ENCODE results near the gene GABRG3.

DNA sequence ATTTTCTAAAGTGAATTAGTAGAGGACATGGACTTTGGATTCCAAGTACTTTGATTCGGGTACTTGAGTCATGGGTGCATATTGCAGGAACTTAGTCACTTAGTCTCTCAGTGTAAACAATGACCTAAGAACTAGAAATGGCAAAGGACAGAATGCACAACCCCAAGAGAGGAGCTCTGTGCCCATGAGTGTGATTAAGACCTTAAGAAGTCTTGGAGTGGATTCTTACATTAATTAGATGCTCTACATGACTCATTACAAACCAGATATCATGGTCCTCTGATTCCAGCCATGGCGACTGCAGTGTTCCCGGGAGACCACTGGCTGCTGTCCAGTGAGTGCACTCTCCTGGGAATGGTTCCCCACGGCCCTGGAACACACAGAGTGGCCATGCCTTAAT, 251.5 kb downstream of the GABRG3 start:
- TF ChIP-seq, protein P1, sequence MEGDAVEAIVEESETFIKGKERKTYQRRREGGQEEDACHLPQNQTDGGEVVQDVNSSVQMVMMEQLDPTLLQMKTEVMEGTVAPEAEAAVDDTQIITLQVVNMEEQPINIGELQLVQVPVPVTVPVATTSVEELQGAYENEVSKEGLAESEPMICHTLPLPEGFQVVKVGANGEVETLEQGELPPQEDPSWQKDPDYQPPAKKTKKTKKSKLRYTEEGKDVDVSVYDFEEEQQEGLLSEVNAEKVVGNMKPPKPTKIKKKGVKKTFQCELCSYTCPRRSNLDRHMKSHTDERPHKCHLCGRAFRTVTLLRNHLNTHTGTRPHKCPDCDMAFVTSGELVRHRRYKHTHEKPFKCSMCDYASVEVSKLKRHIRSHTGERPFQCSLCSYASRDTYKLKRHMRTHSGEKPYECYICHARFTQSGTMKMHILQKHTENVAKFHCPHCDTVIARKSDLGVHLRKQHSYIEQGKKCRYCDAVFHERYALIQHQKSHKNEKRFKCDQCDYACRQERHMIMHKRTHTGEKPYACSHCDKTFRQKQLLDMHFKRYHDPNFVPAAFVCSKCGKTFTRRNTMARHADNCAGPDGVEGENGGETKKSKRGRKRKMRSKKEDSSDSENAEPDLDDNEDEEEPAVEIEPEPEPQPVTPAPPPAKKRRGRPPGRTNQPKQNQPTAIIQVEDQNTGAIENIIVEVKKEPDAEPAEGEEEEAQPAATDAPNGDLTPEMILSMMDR (IDR thresholded peaks at IDR 0.05), result no peak
- TF ChIP-seq POLR2A (IDR thresholded peaks at IDR 0.05; ENCODE audit: low read depth), result no peak
- no peak for TF ChIP-seq POLR2AphosphoS5 (IDR thresholded peaks at IDR 0.05)
- TF ChIP-seq EP300 (IDR thresholded peaks at IDR 0.05), result no peak
